A673 (cell line): ENCODE results near the gene SLC41A3.

ENCODE experiments used
- EZH2 ChIP-seq: fragments of 200-600 bp; sonication (generic); IDR thresholded peaks from 2 replicates; pipeline ENCODE4 v1.6.1; 2017; ENCODE audit warnings: borderline replicate concordance, low read depth, mild to moderate bottlenecking, mixed read lengths, antibody characterized with exemption, low read length; ENCODE audit not compliant: poor library complexity, severe bottlenecking
- TF ChIP-seq, protein P1 (sequence below): fragments of 300-800, 200-600 bp; sonication (generic); conservative IDR thresholded peaks from 2 replicates; pipeline ENCODE4 v1.5.1; 2017; ENCODE audit warnings: low read depth, mild to moderate bottlenecking, antibody characterized with exemption, low read length, moderate library complexity, mixed read lengths

DNA sequence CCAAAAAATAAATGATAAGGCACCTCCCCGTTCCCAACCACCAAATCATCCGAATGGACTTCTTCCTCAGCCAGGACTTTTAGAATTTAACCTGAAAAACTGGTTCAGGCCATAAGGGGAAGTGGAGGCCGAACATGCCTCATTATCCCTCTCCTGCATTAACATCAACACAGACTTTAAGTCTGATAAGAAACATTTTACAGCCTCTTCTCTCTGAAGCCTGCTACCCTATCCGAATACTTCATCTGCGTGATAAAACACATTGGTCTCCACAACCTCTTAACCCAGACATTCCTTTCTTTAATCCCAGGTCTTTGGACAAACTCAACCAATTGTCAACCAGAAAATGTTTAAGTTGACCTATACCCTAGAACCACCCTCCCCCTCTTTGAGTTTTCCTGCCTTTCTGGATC, 850 bp upstream of the SLC41A3 start:
- TF ChIP-seq, protein P1, sequence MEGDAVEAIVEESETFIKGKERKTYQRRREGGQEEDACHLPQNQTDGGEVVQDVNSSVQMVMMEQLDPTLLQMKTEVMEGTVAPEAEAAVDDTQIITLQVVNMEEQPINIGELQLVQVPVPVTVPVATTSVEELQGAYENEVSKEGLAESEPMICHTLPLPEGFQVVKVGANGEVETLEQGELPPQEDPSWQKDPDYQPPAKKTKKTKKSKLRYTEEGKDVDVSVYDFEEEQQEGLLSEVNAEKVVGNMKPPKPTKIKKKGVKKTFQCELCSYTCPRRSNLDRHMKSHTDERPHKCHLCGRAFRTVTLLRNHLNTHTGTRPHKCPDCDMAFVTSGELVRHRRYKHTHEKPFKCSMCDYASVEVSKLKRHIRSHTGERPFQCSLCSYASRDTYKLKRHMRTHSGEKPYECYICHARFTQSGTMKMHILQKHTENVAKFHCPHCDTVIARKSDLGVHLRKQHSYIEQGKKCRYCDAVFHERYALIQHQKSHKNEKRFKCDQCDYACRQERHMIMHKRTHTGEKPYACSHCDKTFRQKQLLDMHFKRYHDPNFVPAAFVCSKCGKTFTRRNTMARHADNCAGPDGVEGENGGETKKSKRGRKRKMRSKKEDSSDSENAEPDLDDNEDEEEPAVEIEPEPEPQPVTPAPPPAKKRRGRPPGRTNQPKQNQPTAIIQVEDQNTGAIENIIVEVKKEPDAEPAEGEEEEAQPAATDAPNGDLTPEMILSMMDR: no peak
- no peak for TF ChIP-seq EZH2
